Colonic mucosa (tissue), 4 donors: ENCODE measurements around the gene ORC4. TPM values are rescaled to one million over a fixed set of nuclear protein-coding genes. Genes with fewer than 3 reads are reported as not detected.

ENCODE experiments used
- DNase-seq: peaks from one replicate; pipeline ENCODE4 v3.0.0-alpha.2; 2020
- H3K27ac ChIP-seq: fragments of 200-600 bp; one replicate; pipeline ENCODE4 v1.8.0; 2021
- H3K27me3 ChIP-seq: fragments of 200-600 bp; one replicate; pipeline ENCODE4 v1.8.0; 2021
- H3K36me3 ChIP-seq: fragments of 200-600 bp; one replicate; pipeline ENCODE4 v1.8.0; 2021
- H3K4me1 ChIP-seq: fragments of 200-600 bp; one replicate; pipeline ENCODE4 v1.8.0; 2021; ENCODE audit warnings: mild to moderate bottlenecking
- H3K4me3 ChIP-seq: fragments of 200-600 bp; one replicate; pipeline ENCODE4 v1.8.0; 2021
- H3K9ac ChIP-seq, 2 donors: one replicate each; pipeline ENCODE4 v1.7.0; 2013; ENCODE audit warnings: control low read depth in 2 of 2, low read depth in 2 of 2, low read length in 2 of 2
- H3K9me3 ChIP-seq: fragments of 200-600 bp; one replicate; pipeline ENCODE4 v1.8.0; 2021
- CTCF ChIP-seq: fragments of 200-600 bp; IDR thresholded peaks from one replicate; pipeline ENCODE4 v1.8.0; 2022; ENCODE audit warnings: antibody characterized with exemption, mild to moderate bottlenecking
- intact Hi-C: fragments of 100-400 bp; cut with DNase I; formaldehyde crosslinking; loops from one replicate; pipeline ENCODE4 v1.14.1; 2022
- total RNA-seq, 2 donors: library from RNA; stranded (reverse); fragmentation: NEBNext Ultra II Directional in 1 of 2; extraction: Animal tissue kit (Norgen Biotek cat#: 25700) in 1 of 2; gene quantifications; one replicate each; pipeline ENCODE4 v1.2.1, GENCODE V29; 2021
- donor health status: healthy.
- donor health status: DM: no; HTN: no; CAD: no.
- donor health status: DM: no; HTN: no; CAD: no.

The ORC4 gene
- total RNA-seq, 2 donors from 2014 or later, result 42.0 to 42.3 TPM

- Histone ChIP-seq H3K27ac (no peak overlapping the region), H3K9ac (no peak overlapping the region), H3K36me3 (no peaks in the 10 kb centered on the region), H3K27me3 (no peaks in the 10 kb centered on the region), H3K4me3 (no peak overlapping the region), H3K4me1 (no peaks in the 10 kb centered on the region), H3K9me3 (no peaks in the 10 kb centered on the region)
- TF ChIP-seq CTCF, result no peak
- intact Hi-C loops, result no loop called here
- DNase-seq, result no peak
Observed at GRCh38 chr2:148042219-148042618, 21.7 kb upstream of the ORC4 start.

- H3K36me3 ChIP-seq, result no peaks in the 10 kb centered on the region
- H3K9ac ChIP-seq, result no peak overlapping the region
- no peak overlapping the region for H3K4me3 ChIP-seq
- no peaks in the 10 kb centered on the region for H3K4me1 ChIP-seq
- intact Hi-C loops, result no loop called here
- no peak for TF ChIP-seq CTCF
- H3K27me3 ChIP-seq, result no peaks in the 10 kb centered on the region
- DNase-seq, result no peak
- H3K9me3 ChIP-seq, result no peaks in the 10 kb centered on the region
- no peak overlapping the region for H3K27ac ChIP-seq
Observed at GRCh38 chr2:148039783-148040182, 19.2 kb upstream of the ORC4 start.

- intact Hi-C loops, result no loop called here
- no peak for TF ChIP-seq CTCF
Observed at GRCh38 chr2:148032215-148032614, 11.7 kb upstream of the ORC4 start.

GRCh38 chr2:148031152-148031551 lies 10.6 kb upstream of the ORC4 start:
- Histone ChIP-seq H3K9ac (no peak overlapping the region), H3K27ac (no peak overlapping the region), H3K27me3 (no peaks in the 10 kb centered on the region), H3K9me3 (no peaks in the 10 kb centered on the region), H3K36me3 (no peaks in the 10 kb centered on the region), H3K4me3 (no peak overlapping the region), H3K4me1 (no peaks in the 10 kb centered on the region)
- no peak for TF ChIP-seq CTCF
- no peak for DNase-seq
- intact Hi-C loops, result no loop called here

More at GRCh38 chr2:148032215-148032614, 11.7 kb upstream of the ORC4 start:
- no peaks in the 10 kb centered on the region for H3K9me3 ChIP-seq
- no peaks in the 10 kb centered on the region for H3K27me3 ChIP-seq
- H3K4me3 ChIP-seq, result no peak overlapping the region
- no peak for DNase-seq
- no peaks in the 10 kb centered on the region for H3K36me3 ChIP-seq
- H3K4me1 ChIP-seq, result no peaks in the 10 kb centered on the region
- H3K27ac ChIP-seq, result no peak overlapping the region
- H3K9ac ChIP-seq, result no peak overlapping the region

GRCh38 chr2:148028781-148029180 lies 8.2 kb upstream of the ORC4 start:
- Histone ChIP-seq H3K4me3 (no peak overlapping the region), H3K27me3 (no peaks in the 10 kb centered on the region), H3K27ac (no peak overlapping the region), H3K9ac (no peak overlapping the region), H3K9me3 (no peaks in the 10 kb centered on the region), H3K4me1 (no peaks in the 10 kb centered on the region), H3K36me3 (no peaks in the 10 kb centered on the region)
- intact Hi-C loops, result no loop called here
- no peak for TF ChIP-seq CTCF
- DNase-seq, result no peak

- no peak for TF ChIP-seq CTCF
- H3K27me3 ChIP-seq, result no peaks in the 10 kb centered on the region
- no peak for DNase-seq
- intact Hi-C loops, result no loop called here
- H3K36me3 ChIP-seq, result no peaks in the 10 kb centered on the region
- no peak overlapping the region for H3K9ac ChIP-seq
- no peaks in the 10 kb centered on the region for H3K9me3 ChIP-seq
- no peak overlapping the region for H3K27ac ChIP-seq
- H3K4me3 ChIP-seq, result no peak overlapping the region
- H3K4me1 ChIP-seq, result no peaks in the 10 kb centered on the region
Observed at GRCh38 chr2:148027822-148028221, 7.3 kb upstream of the ORC4 start.
